Smooth muscle cell (in vitro differentiated cells): ENCODE data around the gene SGMS1. TPM values are rescaled to one million over a fixed set of nuclear protein-coding genes. Genes with fewer than 3 reads are reported as not detected.

ENCODE experiments used
- DNase-seq: peaks from one replicate; lab custom pipeline; 2025; ENCODE audit not compliant: unreplicated experiment; lab: John Stamatoyannopoulos, UW
- H2AFZ ChIP-seq: fragments of 200-600 bp; sonication (generic); 2 replicates; pipeline ENCODE4 v1.6.0; 2016; ENCODE audit warnings: antibody characterized with exemption, low read depth, mild to moderate bottlenecking
- H3F3A ChIP-seq: fragments of 200-600 bp; sonication (generic); 2 replicates; pipeline ENCODE4 v1.6.0; 2017; ENCODE audit warnings: antibody characterized with exemption, low read depth
- H3K27ac ChIP-seq: fragments of 200-600 bp; sonication (generic); 2 replicates; pipeline ENCODE4 v1.5.1; 2016; ENCODE audit warnings: low read depth, mild to moderate bottlenecking
- H3K27me3 ChIP-seq: fragments of 200-600 bp; sonication (generic); 2 replicates; pipeline ENCODE4 v1.6.1; 2016; ENCODE audit warnings: low read depth, mild to moderate bottlenecking
- H3K36me3 ChIP-seq: fragments of 200-600 bp; sonication (generic); 2 replicates; pipeline ENCODE4 v1.5.1; 2016; ENCODE audit warnings: low read depth
- H3K4me1 ChIP-seq: fragments of 200-600 bp; sonication (generic); 2 replicates; pipeline ENCODE4 v1.5.1; 2016; ENCODE audit warnings: low read depth
- H3K4me2 ChIP-seq: fragments of 200-600 bp; sonication (generic); 2 replicates; pipeline ENCODE4 v1.6.0; 2016; ENCODE audit warnings: mild to moderate bottlenecking
- H3K4me3 ChIP-seq: fragments of 200-600 bp; sonication (generic); 2 replicates; pipeline ENCODE4 v1.5.1; 2016; ENCODE audit warnings: mild to moderate bottlenecking
- H3K79me2 ChIP-seq: fragments of 200-600 bp; sonication (generic); 2 replicates; pipeline ENCODE4 v1.6.0; 2016; ENCODE audit warnings: low read depth, mild to moderate bottlenecking
- H3K9ac ChIP-seq: fragments of 200-600 bp; sonication (generic); 2 replicates; pipeline ENCODE4 v1.6.0; 2016; ENCODE audit warnings: low read depth
- H3K9me3 ChIP-seq: fragments of 200-600 bp; sonication (generic); replicated peaks from 2 replicates; pipeline ENCODE4 v1.5.1; 2016; ENCODE audit warnings: low read depth
- H4K20me1 ChIP-seq: fragments of 200-600 bp; sonication (generic); 2 replicates; pipeline ENCODE4 v1.6.0; 2016; ENCODE audit warnings: low read depth
- WGBS: methylation state at CpG from one replicate; pipeline ENCODE4 v1.1.7; 2016; ENCODE audit warnings: low lambda C conversion rate; 5-methylcytosine and 5-hydroxymethylcytosine counted together
- polyA plus RNA-seq: library from polyadenylated mRNA; unstranded; fragments of >200 nt; fragmentation: Nextera tagmentation; extraction: Ambion mirVana; gene quantifications from 2 replicates; pipeline ENCODE4 v1.2.1, GENCODE V29; 2016
- total RNA-seq: library from RNA; depleted of rRNA; stranded (reverse); fragments of >200 nt; gene quantifications from 2 replicates; pipeline ENCODE4 v1.2.3, GENCODE V29; 2014
- TF ChIP-seq, protein P1 (sequence below): fragments of 200-600 bp; sonication (generic); IDR thresholded peaks from 2 replicates; pipeline ENCODE4 v1.5.1; 2017; ENCODE audit warnings: borderline replicate concordance, mild to moderate bottlenecking, antibody characterized with exemption; ENCODE audit not compliant: insufficient read depth, poor library complexity, severe bottlenecking

Gene SGMS1
- total and polyA plus RNA-seq, 2 experiments from 2014 or later = 4.0 to 14.3 TPM

DNA sequence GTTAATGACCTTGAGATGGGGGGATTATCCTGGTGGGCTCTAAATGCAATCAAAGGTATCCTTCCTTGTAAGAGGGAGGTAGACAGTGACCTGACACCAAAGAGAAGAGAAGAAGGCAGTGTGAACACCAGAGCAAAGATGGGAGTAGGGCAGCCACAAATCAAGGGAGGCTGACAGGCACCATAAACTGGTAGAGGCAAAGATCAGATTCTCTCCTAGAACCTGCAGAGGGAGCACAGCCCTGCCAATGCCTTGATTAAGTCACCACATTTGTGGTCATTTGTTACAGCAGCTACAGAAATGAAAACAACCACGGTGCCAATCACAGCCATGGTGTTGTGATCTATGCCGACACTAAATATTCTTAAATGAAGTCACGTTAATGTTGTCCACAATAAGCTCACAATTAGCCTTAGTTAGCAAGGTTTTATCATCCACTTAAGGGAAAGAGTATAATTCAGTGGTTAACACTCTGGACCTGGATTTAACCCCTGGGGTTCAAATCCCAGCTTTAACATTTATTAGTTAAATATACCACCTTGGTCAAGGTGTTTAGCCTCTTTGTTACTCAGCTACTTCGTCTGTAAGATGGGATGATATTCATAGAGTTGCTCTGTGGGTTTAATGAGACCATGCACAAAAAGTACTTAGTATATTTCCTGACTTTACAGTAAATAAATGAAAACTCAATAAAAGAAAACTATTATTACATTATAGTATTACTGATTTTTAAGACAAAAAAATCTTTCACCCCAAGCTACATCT, 70.8 kb downstream of the SGMS1 start:
- no peaks in the 10 kb centered on the region for H3K36me3 ChIP-seq
- no peak overlapping the region for H3K9ac ChIP-seq
- no peaks in the 10 kb centered on the region for H3K9me3 ChIP-seq
- no peaks in the 10 kb centered on the region for H3K27me3 ChIP-seq
- H2AFZ ChIP-seq = no peak overlapping the region
- TF ChIP-seq, protein P1, sequence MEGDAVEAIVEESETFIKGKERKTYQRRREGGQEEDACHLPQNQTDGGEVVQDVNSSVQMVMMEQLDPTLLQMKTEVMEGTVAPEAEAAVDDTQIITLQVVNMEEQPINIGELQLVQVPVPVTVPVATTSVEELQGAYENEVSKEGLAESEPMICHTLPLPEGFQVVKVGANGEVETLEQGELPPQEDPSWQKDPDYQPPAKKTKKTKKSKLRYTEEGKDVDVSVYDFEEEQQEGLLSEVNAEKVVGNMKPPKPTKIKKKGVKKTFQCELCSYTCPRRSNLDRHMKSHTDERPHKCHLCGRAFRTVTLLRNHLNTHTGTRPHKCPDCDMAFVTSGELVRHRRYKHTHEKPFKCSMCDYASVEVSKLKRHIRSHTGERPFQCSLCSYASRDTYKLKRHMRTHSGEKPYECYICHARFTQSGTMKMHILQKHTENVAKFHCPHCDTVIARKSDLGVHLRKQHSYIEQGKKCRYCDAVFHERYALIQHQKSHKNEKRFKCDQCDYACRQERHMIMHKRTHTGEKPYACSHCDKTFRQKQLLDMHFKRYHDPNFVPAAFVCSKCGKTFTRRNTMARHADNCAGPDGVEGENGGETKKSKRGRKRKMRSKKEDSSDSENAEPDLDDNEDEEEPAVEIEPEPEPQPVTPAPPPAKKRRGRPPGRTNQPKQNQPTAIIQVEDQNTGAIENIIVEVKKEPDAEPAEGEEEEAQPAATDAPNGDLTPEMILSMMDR = no peak
- no peak overlapping the region for H3K4me2 ChIP-seq
- no peaks in the 10 kb centered on the region for H4K20me1 ChIP-seq
- no peak for DNase-seq
- H3F3A ChIP-seq = peaks cover 5% of the 10 kb centered on the region
- H3K4me1 ChIP-seq = peaks cover 10% of the 10 kb centered on the region
- H3K27ac ChIP-seq = no peak overlapping the region
- 88% methylated on average over 4 of the region's 4 CpGs for WGBS
- no peak overlapping the region for H3K4me3 ChIP-seq
- no peaks in the 10 kb centered on the region for H3K79me2 ChIP-seq

- Histone ChIP-seq H4K20me1 (no peaks in the 10 kb centered on the region), H3K9ac (no peak overlapping the region), H3K4me2 (peak overlapping the region; percentile 2), H3K27ac (no peak overlapping the region), H3K4me1 (peaks cover 10% of the 10 kb centered on the region), H3K27me3 (no peaks in the 10 kb centered on the region), H2AFZ (no peak overlapping the region), H3K4me3 (no peak overlapping the region), H3K36me3 (no peaks in the 10 kb centered on the region), H3K9me3 (no peaks in the 10 kb centered on the region), H3F3A (peaks cover 5% of the 10 kb centered on the region), H3K79me2 (peaks cover 5% of the 10 kb centered on the region)
- DNase-seq = no peak
- TF ChIP-seq, protein P1 = no peak
- 34% methylated on average over 4 of the region's 4 CpGs for WGBS
These were observed 71.4 kb downstream of the SGMS1 start for GRCh38 chr10:50552308-50552707.

DNA sequence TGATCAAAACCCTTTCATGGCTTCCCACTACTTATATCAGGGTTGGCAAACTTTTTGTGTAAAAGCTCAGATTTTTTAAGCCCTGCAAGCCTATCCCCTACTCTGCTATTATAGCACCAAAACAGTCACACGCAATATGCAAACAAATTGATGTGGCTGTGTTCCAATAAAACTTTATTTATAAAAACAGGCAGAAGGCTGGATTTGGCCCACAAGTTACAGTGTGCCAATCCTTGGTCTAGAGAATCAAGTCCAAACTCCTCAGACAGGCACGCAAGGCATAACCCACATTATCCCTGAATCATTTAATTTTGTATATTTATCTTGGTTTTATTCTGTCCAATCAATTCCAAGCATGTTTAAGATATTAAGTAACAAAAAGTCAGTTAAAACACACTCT, 71.9 kb downstream of the SGMS1 start:
- Histone ChIP-seq H4K20me1 (no peaks in the 10 kb centered on the region), H3K9me3 (no peaks in the 10 kb centered on the region), H3K36me3 (no peaks in the 10 kb centered on the region), H3K27ac (no peak overlapping the region), H3K4me1 (peaks cover 10% of the 10 kb centered on the region), H3K27me3 (no peaks in the 10 kb centered on the region), H3K4me2 (peak overlapping the region; percentile 2), H3K9ac (no peak overlapping the region), H3K79me2 (peaks cover 5% of the 10 kb centered on the region), H2AFZ (no peak overlapping the region), H3K4me3 (no peak overlapping the region), H3F3A (peaks cover 5% of the 10 kb centered on the region)
- TF ChIP-seq, protein P1 = no peak
- DNase-seq = no peak
- WGBS = 89% methylated on average over 2 of the region's 2 CpGs
